D721Med (cell line): ENCODE data around the gene MAN1C1.

Experiments
- DNase-seq: peaks from one replicate; pipeline ENCODE4 v3.0.0; 2011; ENCODE audit warnings: low spot score; ENCODE audit not compliant: insufficient read length
- FAIRE-seq: peaks from 2 replicates; lab custom pipeline; 2011; peaks lifted over from hg19 to GRCh38; lab: Jason Lieb, UNC
- TF ChIP-seq, protein P1 (sequence below): IDR thresholded peaks from 2 replicates; pipeline ENCODE4 v1.5.1; 2012; ENCODE audit warnings: mild to moderate bottlenecking, control low read depth; ENCODE audit not compliant: insufficient read depth; ENCODE audit errors: missing control alignments

MAN1C1 gene

DNA sequence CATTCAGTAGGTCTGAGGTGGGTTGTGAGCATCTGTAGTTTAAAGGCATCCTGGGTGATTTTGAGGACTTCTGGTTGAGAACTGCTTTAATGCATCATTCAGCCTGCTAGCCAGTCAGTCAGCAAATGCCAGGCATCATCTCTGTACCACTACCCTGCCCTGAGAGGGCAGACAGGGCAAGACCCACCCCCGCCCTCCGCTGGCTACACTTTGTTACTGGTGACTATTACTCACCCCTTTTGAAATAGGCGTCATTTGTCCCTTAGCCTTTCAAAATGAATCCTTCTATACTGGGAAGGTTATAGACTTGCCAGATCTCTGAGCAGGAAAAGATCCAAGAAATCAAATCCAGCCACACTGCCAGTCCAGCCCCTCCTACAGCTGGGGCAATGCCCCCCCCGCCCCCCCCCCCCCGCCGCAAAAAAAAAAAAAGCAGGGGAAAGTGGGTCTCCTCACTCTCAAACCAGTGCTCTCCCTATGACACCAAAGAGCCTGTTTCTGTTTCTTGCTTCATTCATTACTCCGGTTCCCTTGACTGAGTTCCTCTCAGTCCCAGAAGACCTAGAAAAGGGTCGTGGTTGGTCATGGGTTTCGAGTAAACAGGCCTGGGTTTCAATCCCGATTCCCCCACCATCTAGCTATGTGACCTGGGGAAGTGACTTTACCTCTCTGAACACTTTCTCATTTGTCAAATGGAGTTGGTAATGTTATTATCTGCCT is 187.8 kb downstream of the MAN1C1 start:
- TF ChIP-seq, protein P1, sequence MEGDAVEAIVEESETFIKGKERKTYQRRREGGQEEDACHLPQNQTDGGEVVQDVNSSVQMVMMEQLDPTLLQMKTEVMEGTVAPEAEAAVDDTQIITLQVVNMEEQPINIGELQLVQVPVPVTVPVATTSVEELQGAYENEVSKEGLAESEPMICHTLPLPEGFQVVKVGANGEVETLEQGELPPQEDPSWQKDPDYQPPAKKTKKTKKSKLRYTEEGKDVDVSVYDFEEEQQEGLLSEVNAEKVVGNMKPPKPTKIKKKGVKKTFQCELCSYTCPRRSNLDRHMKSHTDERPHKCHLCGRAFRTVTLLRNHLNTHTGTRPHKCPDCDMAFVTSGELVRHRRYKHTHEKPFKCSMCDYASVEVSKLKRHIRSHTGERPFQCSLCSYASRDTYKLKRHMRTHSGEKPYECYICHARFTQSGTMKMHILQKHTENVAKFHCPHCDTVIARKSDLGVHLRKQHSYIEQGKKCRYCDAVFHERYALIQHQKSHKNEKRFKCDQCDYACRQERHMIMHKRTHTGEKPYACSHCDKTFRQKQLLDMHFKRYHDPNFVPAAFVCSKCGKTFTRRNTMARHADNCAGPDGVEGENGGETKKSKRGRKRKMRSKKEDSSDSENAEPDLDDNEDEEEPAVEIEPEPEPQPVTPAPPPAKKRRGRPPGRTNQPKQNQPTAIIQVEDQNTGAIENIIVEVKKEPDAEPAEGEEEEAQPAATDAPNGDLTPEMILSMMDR, result no peak
- DNase-seq (no peak), FAIRE-seq (no peak)

- TF ChIP-seq, protein P1, result no peak
- DNase-seq (no peak), FAIRE-seq (no peak)
Observed at GRCh38 chr1:25804964-25805862, 188.6 kb downstream of the MAN1C1 start.

DNA sequence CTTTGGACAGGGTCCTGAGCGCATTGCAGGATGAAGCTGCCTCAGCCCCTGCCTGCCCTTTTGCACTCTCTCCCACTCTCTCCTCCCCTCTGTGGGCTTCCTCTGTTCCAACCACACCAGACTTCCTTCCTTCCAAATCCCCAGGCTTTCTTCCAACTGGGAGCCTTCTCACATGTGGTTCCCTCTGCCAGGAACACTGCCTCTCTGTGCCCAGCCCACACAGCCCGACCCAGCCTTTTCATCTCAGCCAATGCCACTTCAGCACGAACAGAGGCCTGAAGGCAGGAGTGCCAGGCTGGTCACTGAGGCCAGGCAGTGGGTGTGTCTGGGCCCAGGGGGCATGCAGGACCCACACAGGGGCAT is 189.3 kb downstream of the MAN1C1 start:
- no peak for FAIRE-seq
- TF ChIP-seq, protein P1, result no peak
- no peak for DNase-seq

DNA sequence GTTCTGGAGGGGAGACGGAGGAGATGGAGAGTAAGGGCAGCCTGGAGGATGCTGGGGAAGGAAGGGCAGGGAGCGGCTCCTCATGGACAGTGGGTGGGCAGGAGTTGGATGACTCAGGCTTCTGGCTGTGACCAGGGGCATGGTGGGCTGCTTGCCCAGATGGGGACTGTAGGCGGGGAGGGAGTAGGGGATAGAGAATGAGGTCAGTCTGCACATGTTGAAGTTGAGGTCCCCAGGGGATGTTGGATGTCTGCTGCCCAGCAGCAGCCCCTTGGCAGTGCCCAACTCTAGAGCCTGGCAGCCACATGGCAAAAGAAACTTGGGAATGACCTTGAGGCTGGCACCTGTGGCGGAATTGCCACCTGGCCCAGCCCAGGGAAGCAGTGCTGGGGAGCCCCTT is 189.8 kb downstream of the MAN1C1 start:
- DNase-seq, result no peak
- TF ChIP-seq, protein P1, result no peak
- FAIRE-seq, result no peak

DNA sequence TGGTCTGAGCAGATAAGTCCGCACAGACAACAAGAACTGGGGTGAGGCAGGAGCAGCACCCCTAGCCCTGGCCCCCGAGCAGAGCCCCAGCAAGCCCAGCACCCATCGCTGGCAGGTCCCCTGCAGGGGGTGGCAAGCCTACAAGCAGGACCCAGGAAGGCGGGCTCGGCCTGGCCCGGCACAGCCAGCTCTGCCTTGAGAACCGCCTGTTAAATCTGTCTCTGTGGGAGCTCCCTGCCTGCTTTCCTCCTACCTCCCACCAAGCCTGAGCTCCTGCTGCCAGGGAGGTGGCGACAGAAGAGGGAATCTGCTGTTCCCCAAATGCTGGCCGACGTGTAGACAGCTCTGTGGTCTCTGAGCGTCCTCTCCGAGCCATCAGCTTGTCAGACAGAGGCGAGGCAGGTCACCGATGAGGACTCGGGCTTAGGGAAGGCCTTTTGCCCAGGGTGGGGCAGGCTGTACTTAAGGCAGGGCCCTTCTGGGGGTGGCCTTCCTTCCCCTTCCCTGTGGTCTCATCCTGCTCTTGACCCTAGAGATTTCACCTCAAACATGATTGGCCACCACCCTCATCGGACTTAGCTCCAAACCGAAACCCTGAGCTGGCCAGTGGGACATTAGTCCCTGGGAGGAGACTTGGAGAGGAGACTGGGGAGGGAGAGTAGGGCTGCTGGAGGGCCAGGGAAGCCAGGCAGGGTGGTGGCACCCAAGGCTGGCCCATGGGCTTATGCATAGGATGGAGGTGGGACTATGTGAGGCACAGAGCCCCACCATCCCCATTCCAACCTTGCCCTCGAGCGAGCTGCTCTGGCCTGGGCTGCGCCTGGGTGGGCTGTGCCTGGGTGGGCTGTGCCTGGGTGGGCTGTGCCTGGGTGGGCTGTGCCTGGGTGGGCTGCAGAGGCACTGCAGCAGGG is 191.1 kb downstream of the MAN1C1 start:
- FAIRE-seq (no peak), DNase-seq (no peak)
- TF ChIP-seq, protein P1, result no peak

- DNase-seq (no peak), FAIRE-seq (no peak)
- TF ChIP-seq, protein P1, result no peak
Observed at GRCh38 chr1:25808481-25809244, 192.1 kb downstream of the MAN1C1 start.
